ENCODE data around the gene NCS1.

The NCS1 gene

GRCh38 chr9:130132746-130133145 lies 39.5 kb upstream of the NCS1 start:
- H3K79me2 ChIP-seq (ENCODE audit: low read length), result no peaks in the 10 kb centered on the region

GRCh38 chr9:130137081-130137640 lies 35.0 kb upstream of the NCS1 start:
- Histone ChIP-seq H3K36me3 (replicated peaks; ENCODE audit: low read depth, low read length) (no peaks in the 10 kb centered on the region), H3K4me2 (ENCODE audit: low read length) (no peak overlapping the region)

More at GRCh38 chr9:130132746-130133145, 39.5 kb upstream of the NCS1 start:
- no peak overlapping the region for H3K4me2 ChIP-seq (ENCODE audit: low read length)
- TF ChIP-seq EZH2phosphoT487 (IDR thresholded peaks at IDR 0.05; ENCODE audit: low read depth), result no peak
- TF ChIP-seq, protein P1, sequence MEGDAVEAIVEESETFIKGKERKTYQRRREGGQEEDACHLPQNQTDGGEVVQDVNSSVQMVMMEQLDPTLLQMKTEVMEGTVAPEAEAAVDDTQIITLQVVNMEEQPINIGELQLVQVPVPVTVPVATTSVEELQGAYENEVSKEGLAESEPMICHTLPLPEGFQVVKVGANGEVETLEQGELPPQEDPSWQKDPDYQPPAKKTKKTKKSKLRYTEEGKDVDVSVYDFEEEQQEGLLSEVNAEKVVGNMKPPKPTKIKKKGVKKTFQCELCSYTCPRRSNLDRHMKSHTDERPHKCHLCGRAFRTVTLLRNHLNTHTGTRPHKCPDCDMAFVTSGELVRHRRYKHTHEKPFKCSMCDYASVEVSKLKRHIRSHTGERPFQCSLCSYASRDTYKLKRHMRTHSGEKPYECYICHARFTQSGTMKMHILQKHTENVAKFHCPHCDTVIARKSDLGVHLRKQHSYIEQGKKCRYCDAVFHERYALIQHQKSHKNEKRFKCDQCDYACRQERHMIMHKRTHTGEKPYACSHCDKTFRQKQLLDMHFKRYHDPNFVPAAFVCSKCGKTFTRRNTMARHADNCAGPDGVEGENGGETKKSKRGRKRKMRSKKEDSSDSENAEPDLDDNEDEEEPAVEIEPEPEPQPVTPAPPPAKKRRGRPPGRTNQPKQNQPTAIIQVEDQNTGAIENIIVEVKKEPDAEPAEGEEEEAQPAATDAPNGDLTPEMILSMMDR (IDR thresholded peaks at IDR 0.05; ENCODE audit: low read depth, low read length), result no peak
- no peak overlapping the region for H2AFZ ChIP-seq (ENCODE audit: low read depth, low read length)
- no peaks in the 10 kb centered on the region for H4K20me1 ChIP-seq (ENCODE audit: insufficient read depth, low read length)
- no peaks in the 10 kb centered on the region for H3K27me3 ChIP-seq (ENCODE audit: low read depth, low read length)
- no peaks in the 10 kb centered on the region for H3K9me3 ChIP-seq (ENCODE audit: insufficient read depth, low read length)
- H3K36me3 ChIP-seq (replicated peaks; ENCODE audit: low read depth, low read length), result peaks cover 3% of the 10 kb centered on the region
- H3K4me3 ChIP-seq (ENCODE audit: low read length), result no peak overlapping the region
- H3K27ac ChIP-seq (ENCODE audit: low read length), result no peak overlapping the region
- peaks cover 21% of the 10 kb centered on the region for H3K4me1 ChIP-seq (ENCODE audit: low read length)
- no peak overlapping the region for H3K9ac ChIP-seq (ENCODE audit: low read length)

GRCh38 chr9:130137641-130138081 lies 34.5 kb upstream of the NCS1 start:
- Histone ChIP-seq H3K4me2 (ENCODE audit: low read length) (no peak overlapping the region), H3K79me2 (ENCODE audit: low read length) (no peaks in the 10 kb centered on the region), H3K4me1 (ENCODE audit: low read length) (no peaks in the 10 kb centered on the region), H2AFZ (ENCODE audit: low read depth, low read length) (no peak overlapping the region), H3K9me3 (ENCODE audit: insufficient read depth, low read length) (no peaks in the 10 kb centered on the region), H3K27me3 (ENCODE audit: low read depth, low read length) (peaks cover 2% of the 10 kb centered on the region; the same call in 1 of the 2 replicates), H3K27ac (ENCODE audit: low read length) (no peak overlapping the region), H3K4me3 (ENCODE audit: low read length) (no peak overlapping the region), H3K9ac (ENCODE audit: low read length) (no peak overlapping the region), H4K20me1 (ENCODE audit: insufficient read depth, low read length) (no peaks in the 10 kb centered on the region), H3K36me3 (replicated peaks; ENCODE audit: low read depth, low read length) (no peaks in the 10 kb centered on the region)
- TF ChIP-seq, protein P1 (IDR thresholded peaks at IDR 0.05; ENCODE audit: low read depth, low read length), result no peak
- TF ChIP-seq EZH2phosphoT487 (IDR thresholded peaks at IDR 0.05; ENCODE audit: low read depth), result no peak

More at GRCh38 chr9:130137081-130137640, 35.0 kb upstream of the NCS1 start:
- TF ChIP-seq, protein P1 (IDR thresholded peaks at IDR 0.05; ENCODE audit: low read depth, low read length), result no peak
- TF ChIP-seq EZH2phosphoT487 (IDR thresholded peaks at IDR 0.05; ENCODE audit: low read depth), result no peak
- no peaks in the 10 kb centered on the region for H4K20me1 ChIP-seq (ENCODE audit: insufficient read depth, low read length)
- no peak overlapping the region for H2AFZ ChIP-seq (ENCODE audit: low read depth, low read length)
- no peak overlapping the region for H3K27ac ChIP-seq (ENCODE audit: low read length)
- H3K9ac ChIP-seq (ENCODE audit: low read length), result no peak overlapping the region
- H3K4me1 ChIP-seq (ENCODE audit: low read length), result no peaks in the 10 kb centered on the region
- no peaks in the 10 kb centered on the region for H3K27me3 ChIP-seq (ENCODE audit: low read depth, low read length)
- no peaks in the 10 kb centered on the region for H3K79me2 ChIP-seq (ENCODE audit: low read length)
- H3K9me3 ChIP-seq (ENCODE audit: insufficient read depth, low read length), result no peaks in the 10 kb centered on the region
- no peak overlapping the region for H3K4me3 ChIP-seq (ENCODE audit: low read length)

GRCh38 chr9:130138171-130138653 lies 34.0 kb upstream of the NCS1 start:
- Histone ChIP-seq H3K4me2 (ENCODE audit: low read length) (no peak overlapping the region), H3K27me3 (ENCODE audit: low read depth, low read length) (peaks cover 3% of the 10 kb centered on the region; the same call in 1 of the 2 replicates), H3K27ac (ENCODE audit: low read length) (no peak overlapping the region), H3K36me3 (replicated peaks; ENCODE audit: low read depth, low read length) (no peaks in the 10 kb centered on the region), H3K4me3 (ENCODE audit: low read length) (no peak overlapping the region), H3K9ac (ENCODE audit: low read length) (no peak overlapping the region), H3K9me3 (ENCODE audit: insufficient read depth, low read length) (no peaks in the 10 kb centered on the region), H3K79me2 (ENCODE audit: low read length) (no peaks in the 10 kb centered on the region), H3K4me1 (ENCODE audit: low read length) (no peaks in the 10 kb centered on the region), H4K20me1 (ENCODE audit: insufficient read depth, low read length) (no peaks in the 10 kb centered on the region), H2AFZ (ENCODE audit: low read depth, low read length) (no peak overlapping the region)
- TF ChIP-seq, protein P1 (IDR thresholded peaks at IDR 0.05; ENCODE audit: low read depth, low read length), result no peak
- TF ChIP-seq EZH2phosphoT487 (IDR thresholded peaks at IDR 0.05; ENCODE audit: low read depth), result no peak
